Cerebellar nuclear complex (tissue), 1 donor: ENCODE data around the gene CPLANE2.
"Not testable (repeated sequence)": the region's sequence is repeated elsewhere in the genome, so short reads cannot be mapped to it uniquely, and the experiment has no call there.

Experiments used
- DNase-seq, 2 experiments: peaks; one replicate each; lab custom pipeline; 2025; lab: John Stamatoyannopoulos, UW

The CPLANE2 gene

GRCh38 chr1:16236511-16237342 lies at the start of gene CPLANE2:
CPLANE2 (minus strand) TSS chr1:16237183; CDS start chr1:16236742, 441 bp downstream.
- DNase-seq = peak; percentile 53 to 65

- DNase-seq = no peak
These were observed 49.1 kb upstream of the CPLANE2 start for GRCh38 chr1:16286122-16286521.

GRCh38 chr1:16281765-16282164 lies 44.8 kb upstream of the CPLANE2 start:
- no peak for DNase-seq

- no peak for DNase-seq
These were observed 42.2 kb upstream of the CPLANE2 start for GRCh38 chr1:16279186-16279585.

GRCh38 chr1:16276302-16277030 lies 39.5 kb upstream of the CPLANE2 start:
- peak in 1 of 2 experiments; percentile 30 for DNase-seq

- no peak for DNase-seq
These were observed 38.6 kb upstream of the CPLANE2 start for GRCh38 chr1:16275591-16275990.

GRCh38 chr1:16267690-16268180 lies 30.8 kb upstream of the CPLANE2 start:
- no peak for DNase-seq

GRCh38 chr1:16266411-16267118 lies 29.6 kb upstream of the CPLANE2 start:
- DNase-seq = no peak

GRCh38 chr1:16262067-16262466 lies 25.1 kb upstream of the CPLANE2 start:
- no peak for DNase-seq

- no peak for DNase-seq
These were observed 23.8 kb upstream of the CPLANE2 start for GRCh38 chr1:16260814-16261213.

- DNase-seq = no peak
These were observed 21.7 kb upstream of the CPLANE2 start for GRCh38 chr1:16258591-16259135.

- DNase-seq = no peak
These were observed 21.0 kb upstream of the CPLANE2 start for GRCh38 chr1:16257968-16258367.

GRCh38 chr1:16257556-16257955 lies 20.6 kb upstream of the CPLANE2 start:
- not testable (repeated sequence) for DNase-seq

GRCh38 chr1:16256478-16256877 lies 19.5 kb upstream of the CPLANE2 start:
- no peak for DNase-seq

GRCh38 chr1:16254263-16254928 lies 17.4 kb upstream of the CPLANE2 start:
- DNase-seq = no peak

GRCh38 chr1:16253332-16253922 lies 16.4 kb upstream of the CPLANE2 start:
- no peak for DNase-seq

GRCh38 chr1:16252912-16253311 lies 15.9 kb upstream of the CPLANE2 start:
- no peak for DNase-seq

- DNase-seq = no peak
These were observed 14.4 kb upstream of the CPLANE2 start for GRCh38 chr1:16251381-16251780.

GRCh38 chr1:16250524-16251251 lies 13.7 kb upstream of the CPLANE2 start:
- no peak for DNase-seq

GRCh38 chr1:16249596-16250241 lies 12.7 kb upstream of the CPLANE2 start:
- DNase-seq = no peak
